Thyroid gland (tissue), 4 donors: ENCODE measurements around the gene TSSK1B. TPM values are rescaled to one million over a fixed set of nuclear protein-coding genes. Genes with fewer than 3 reads are reported as not detected.
"Not testable (repeated sequence)": the region's sequence is repeated elsewhere in the genome, so short reads cannot be mapped to it uniquely, and the experiment has no call there.

Experiments
- DNase-seq, 2 donors: peaks; one replicate each; pipeline ENCODE4 v3.0.0-alpha.2; 2019
- H3K27ac ChIP-seq, 3 donors: fragments of 200-600 bp; sonication (generic); 1 replicate in 2 of 3; 2 replicates in 1 of 3; pipeline ENCODE4 v1.5.1; 2016 to 2019; ENCODE audit warnings: mild to moderate bottlenecking in 1 of 3, moderate library complexity in 1 of 3
- H3K27me3 ChIP-seq: fragments of 200-600 bp; sonication (generic); one replicate; pipeline ENCODE4 v1.5.1; 2019
- H3K36me3 ChIP-seq, 2 donors: fragments of 200-600 bp; sonication (generic); one replicate each; pipeline ENCODE4 v1.5.1; 2016 to 2019
- H3K4me1 ChIP-seq, 2 donors: fragments of 200-600 bp; sonication (generic); one replicate each; pipeline ENCODE4 v1.5.1; 2017 to 2019
- H3K4me3 ChIP-seq, 3 donors: fragments of 200-600 bp; sonication (generic); replicated peaks in 1 of 3; 1 replicate in 2 of 3; 2 replicates in 1 of 3; pipeline ENCODE4 v1.5.1; 2016; ENCODE audit warnings: mild to moderate bottlenecking in 1 of 3
- H3K9me3 ChIP-seq: fragments of 200-600 bp; sonication (generic); one replicate; pipeline ENCODE4 v1.5.1; 2017
- POLR2A ChIP-seq, 2 donors: fragments of 450-650 bp; IDR thresholded peaks; one replicate each; pipeline ENCODE4 v1.6.1; 2017; ENCODE audit warnings: antibody characterized with exemption in 2 of 2, mild to moderate bottlenecking in 2 of 2, moderate library complexity in 1 of 2
- WGBS, 2 donors: methylation state at CpG; one replicate each; pipeline ENCODE4 v1.1.5; 2017; 5-methylcytosine and 5-hydroxymethylcytosine counted together
- intact Hi-C: fragments of 100-400 bp; cut with DNase I; formaldehyde crosslinking; loops from one replicate; pipeline ENCODE4 v1.15.1; 2023
- total RNA-seq, 4 donors: library from RNA; depleted of rRNA; stranded (reverse); fragments of >200 nt; gene quantifications; one replicate each; pipeline ENCODE4 v1.2.3, GENCODE V29; 2016
- TF ChIP-seq, protein P1 (sequence below), 6 experiments: fragments of 200-600 bp in 3 of 6; fragments of 450-650 bp in 3 of 6; sonication (generic) in 3 of 6; IDR thresholded peaks; one replicate each; pipeline ENCODE4 v1.5.1; 2016 to 2019; ENCODE audit warnings: antibody characterized with exemption in 6 of 6, mild to moderate bottlenecking in 2 of 6, inconsistent platforms in 1 of 6, moderate library complexity in 1 of 6

Gene TSSK1B
- total RNA-seq, 4 donors from 2014 or later: 0.25 to 0.40 TPM; not detected in 2

DNA sequence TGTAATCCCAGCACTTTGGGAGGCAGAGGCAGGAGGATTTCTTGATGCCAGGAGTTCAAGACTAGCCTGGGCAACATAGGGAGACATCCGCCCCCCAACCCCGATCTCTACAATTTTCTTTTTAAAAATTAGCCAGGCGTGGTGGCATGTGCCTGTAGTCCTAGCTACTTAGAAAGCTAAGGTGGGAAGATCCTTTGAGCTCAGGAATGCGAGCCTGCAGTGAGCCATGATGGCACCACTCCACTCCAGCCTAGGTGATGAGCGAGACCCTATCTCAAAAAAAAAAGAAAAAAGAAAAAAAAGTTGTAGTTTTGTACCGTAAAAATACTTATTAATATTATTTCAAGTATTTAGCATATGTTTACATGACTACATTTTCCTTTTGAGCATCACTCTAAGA, 29.3 kb downstream of the TSSK1B start:
- no peak overlapping the region for H3K27ac ChIP-seq
- DNase-seq: no peak
- 82 to 86% methylated on average over 6 of the region's 6 CpGs for WGBS, 2 donors
- H3K9me3 ChIP-seq: no peaks in the 10 kb centered on the region
- H3K27me3 ChIP-seq: no peaks in the 10 kb centered on the region
- intact Hi-C loops: no loop called here
- TF ChIP-seq POLR2A (IDR thresholded peaks at IDR 0.05): no peak
- TF ChIP-seq, protein P1, sequence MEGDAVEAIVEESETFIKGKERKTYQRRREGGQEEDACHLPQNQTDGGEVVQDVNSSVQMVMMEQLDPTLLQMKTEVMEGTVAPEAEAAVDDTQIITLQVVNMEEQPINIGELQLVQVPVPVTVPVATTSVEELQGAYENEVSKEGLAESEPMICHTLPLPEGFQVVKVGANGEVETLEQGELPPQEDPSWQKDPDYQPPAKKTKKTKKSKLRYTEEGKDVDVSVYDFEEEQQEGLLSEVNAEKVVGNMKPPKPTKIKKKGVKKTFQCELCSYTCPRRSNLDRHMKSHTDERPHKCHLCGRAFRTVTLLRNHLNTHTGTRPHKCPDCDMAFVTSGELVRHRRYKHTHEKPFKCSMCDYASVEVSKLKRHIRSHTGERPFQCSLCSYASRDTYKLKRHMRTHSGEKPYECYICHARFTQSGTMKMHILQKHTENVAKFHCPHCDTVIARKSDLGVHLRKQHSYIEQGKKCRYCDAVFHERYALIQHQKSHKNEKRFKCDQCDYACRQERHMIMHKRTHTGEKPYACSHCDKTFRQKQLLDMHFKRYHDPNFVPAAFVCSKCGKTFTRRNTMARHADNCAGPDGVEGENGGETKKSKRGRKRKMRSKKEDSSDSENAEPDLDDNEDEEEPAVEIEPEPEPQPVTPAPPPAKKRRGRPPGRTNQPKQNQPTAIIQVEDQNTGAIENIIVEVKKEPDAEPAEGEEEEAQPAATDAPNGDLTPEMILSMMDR (IDR thresholded peaks at IDR 0.05): no peak
- H3K4me1 ChIP-seq: no peaks in the 10 kb centered on the region
- no peak overlapping the region for H3K4me3 ChIP-seq
- no peaks in the 10 kb centered on the region for H3K36me3 ChIP-seq

DNA sequence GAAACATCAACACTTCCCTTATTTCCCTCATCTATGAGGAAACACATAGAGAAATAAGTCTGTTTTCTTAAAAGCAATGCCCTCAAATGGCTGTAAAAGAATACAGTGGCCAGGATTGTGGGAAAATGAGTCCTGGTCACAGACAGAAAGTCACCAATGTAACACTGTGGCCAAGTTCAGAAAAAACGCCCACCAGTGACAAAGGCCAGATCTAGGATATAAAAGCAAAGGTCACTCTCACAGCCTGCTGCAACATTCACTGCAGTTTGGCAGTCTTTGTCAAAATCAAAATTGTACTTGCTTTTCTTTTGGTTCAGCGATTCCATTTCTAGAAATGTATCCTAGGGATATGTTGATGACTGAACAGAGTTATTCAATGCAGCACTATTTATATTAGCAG, 30.5 kb downstream of the TSSK1B start:
- no peak for DNase-seq
- intact Hi-C loops: no loop called here
- no peaks in the 10 kb centered on the region for H3K27me3 ChIP-seq
- H3K27ac ChIP-seq: no peak overlapping the region
- no peak overlapping the region for H3K4me3 ChIP-seq
- H3K4me1 ChIP-seq: no peaks in the 10 kb centered on the region
- TF ChIP-seq POLR2A (IDR thresholded peaks at IDR 0.05): no peak
- TF ChIP-seq, protein P1 (IDR thresholded peaks at IDR 0.05): no peak
- no peaks in the 10 kb centered on the region for H3K36me3 ChIP-seq
- no peaks in the 10 kb centered on the region for H3K9me3 ChIP-seq
- WGBS, 2 donors: 62 to 89% methylated on average over 2 of the region's 2 CpGs

- 47% methylated on average over 4 of the region's 4 CpGs for WGBS, 2 donors
- DNase-seq, H3K4me3 ChIP-seq, H3K9me3 ChIP-seq, intact Hi-C loops, H3K27ac ChIP-seq, H3K4me1 ChIP-seq, H3K27me3 ChIP-seq, H3K36me3 ChIP-seq: not testable (repeated sequence)
These were observed 36.8 kb downstream of the TSSK1B start for GRCh38 chr5:113397986-113398385.

DNA sequence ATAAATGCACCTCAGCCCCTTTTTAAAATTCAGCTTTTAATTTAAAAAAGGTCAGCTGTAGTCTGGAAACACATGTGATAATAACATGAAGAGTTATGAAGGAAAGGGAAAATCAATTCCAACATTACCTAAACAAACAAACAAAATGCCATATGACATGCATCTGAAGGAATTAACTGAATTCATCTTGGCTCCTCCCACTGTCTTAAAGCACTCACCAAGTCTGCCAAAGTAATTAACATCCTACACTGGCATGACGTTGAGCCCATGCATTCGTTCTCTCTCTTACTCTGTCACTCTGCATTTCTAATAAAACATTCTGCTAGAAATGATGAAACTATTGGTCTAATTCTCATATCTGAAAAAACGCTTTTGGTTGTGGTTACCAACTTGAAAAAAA, 37.7 kb downstream of the TSSK1B start:
- no peaks in the 10 kb centered on the region for H3K9me3 ChIP-seq

DNA sequence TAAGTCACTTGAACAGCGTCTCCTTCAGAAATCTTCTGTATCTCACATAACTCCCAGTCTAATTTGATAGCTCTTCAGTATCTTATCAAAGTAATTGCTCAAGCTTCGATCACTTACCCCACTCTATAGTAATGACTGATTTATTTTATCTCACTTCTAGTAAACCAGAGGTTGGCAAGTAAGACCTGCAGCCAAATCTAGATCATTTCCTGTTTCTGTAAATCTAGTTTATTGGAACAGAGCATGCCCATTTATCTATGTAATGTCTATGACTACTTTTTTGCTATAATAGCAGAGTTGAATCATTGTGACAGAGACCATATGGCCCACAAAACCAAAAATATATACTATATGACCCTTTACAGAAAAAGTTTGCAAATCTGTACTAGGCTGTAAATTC, 40.1 kb downstream of the TSSK1B start:
- Histone ChIP-seq H3K36me3 (no peaks in the 10 kb centered on the region), H3K4me3 (no peak overlapping the region), H3K27me3 (no peaks in the 10 kb centered on the region), H3K4me1 (no peaks in the 10 kb centered on the region), H3K9me3 (no peaks in the 10 kb centered on the region), H3K27ac (no peak overlapping the region)
- 83 to 92% methylated on average over 2 of the region's 2 CpGs for WGBS, 2 donors
- no peak for DNase-seq
- intact Hi-C loops: no loop called here
- TF ChIP-seq, protein P1 (IDR thresholded peaks at IDR 0.05): no peak
- TF ChIP-seq POLR2A (IDR thresholded peaks at IDR 0.05): no peak

More for the DNA sequence above, 37.7 kb downstream of the TSSK1B start:
- no peaks in the 10 kb centered on the region for H3K27me3 ChIP-seq
- DNase-seq: no peak
- intact Hi-C loops: no loop called here
- no peak for TF ChIP-seq POLR2A (IDR thresholded peaks at IDR 0.05)
- TF ChIP-seq, protein P1 (IDR thresholded peaks at IDR 0.05): no peak
- WGBS, 2 donors: 74 to 79% methylated on average over 3 of the region's 3 CpGs
- no peak overlapping the region for H3K4me3 ChIP-seq
- no peak overlapping the region for H3K27ac ChIP-seq
- no peaks in the 10 kb centered on the region for H3K36me3 ChIP-seq
- H3K4me1 ChIP-seq: no peaks in the 10 kb centered on the region

- DNase-seq: no peak
- no peak for TF ChIP-seq POLR2A (IDR thresholded peaks at IDR 0.05)
- TF ChIP-seq, protein P1 (IDR thresholded peaks at IDR 0.05): no peak
- intact Hi-C loops: no loop called here
These were observed 44.6 kb downstream of the TSSK1B start for GRCh38 chr5:113390224-113390623.

More at GRCh38 chr5:113390224-113390623, 44.6 kb downstream of the TSSK1B start:
- no peak overlapping the region for H3K4me3 ChIP-seq
- 83 to 89% methylated on average over 1 of the region's 1 CpG for WGBS, 2 donors
- H3K27ac ChIP-seq: no peak overlapping the region
- no peaks in the 10 kb centered on the region for H3K36me3 ChIP-seq
- H3K9me3 ChIP-seq: no peaks in the 10 kb centered on the region
- H3K4me1 ChIP-seq: no peaks in the 10 kb centered on the region
- no peaks in the 10 kb centered on the region for H3K27me3 ChIP-seq
